GM23248 (cell line): ENCODE data around the gene TRERF1.

Experiments
- EZH2 ChIP-seq: fragments of 200-600 bp; sonication (generic); IDR thresholded peaks from 2 replicates; pipeline ENCODE4 v1.6.1; 2018; ENCODE audit warnings: antibody characterized with exemption, mild to moderate bottlenecking; ENCODE audit not compliant: insufficient read depth, poor library complexity, severe bottlenecking
- EZH2phosphoT487 ChIP-seq: fragments of 200-600 bp; sonication (generic); IDR thresholded peaks from 2 replicates; pipeline ENCODE4 v1.6.1; 2018; ENCODE audit warnings: antibody characterized with exemption, moderate library complexity, mild to moderate bottlenecking, low read depth; ENCODE audit not compliant: insufficient read depth

GRCh38 chr6:42333612-42334011 is 118.1 kb downstream of the TRERF1 start:
- TF ChIP-seq EZH2phosphoT487, result no peak
- TF ChIP-seq EZH2, result no peak
